HEK293 (cell line): ENCODE data around the gene FOXD3.

ENCODE experiments used
- ZNF274 ChIP-seq, 2 experiments: fragments of 200-500 bp in 1 of 2; fragments of 450-650 bp in 1 of 2; sonication (Bioruptor generic) in 1 of 2; formaldehyde crosslinking in 1 of 2; IDR thresholded peaks; 2 replicates each; pipeline versions ENCODE4 v1.5.1 to v1.6.1; 2014 to 2016; ENCODE audit warnings: borderline replicate concordance in 1 of 2, inconsistent platforms in 1 of 2, low read length in 1 of 2, missing biosample characterization in 1 of 2, missing genetic modification characterization in 1 of 2
- ZNF416 ChIP-seq: fragments of 450-650 bp; formaldehyde crosslinking; IDR thresholded peaks from 2 replicates; pipeline ENCODE4 v1.5.1; 2016; ENCODE audit warnings: missing biosample characterization, missing genetic modification characterization
- TF ChIP-seq, protein P1 (sequence below): fragments of 450-650 bp; formaldehyde crosslinking; IDR thresholded peaks from 2 replicates; pipeline ENCODE4 v1.5.1; 2016; ENCODE audit warnings: missing biosample characterization, missing genetic modification characterization
- TF ChIP-seq, protein P2 (sequence below): fragments of 450-650 bp; formaldehyde crosslinking; IDR thresholded peaks from 2 replicates; pipeline ENCODE4 v1.5.1; 2016; ENCODE audit warnings: missing biosample characterization, missing genetic modification characterization, low read depth

DNA sequence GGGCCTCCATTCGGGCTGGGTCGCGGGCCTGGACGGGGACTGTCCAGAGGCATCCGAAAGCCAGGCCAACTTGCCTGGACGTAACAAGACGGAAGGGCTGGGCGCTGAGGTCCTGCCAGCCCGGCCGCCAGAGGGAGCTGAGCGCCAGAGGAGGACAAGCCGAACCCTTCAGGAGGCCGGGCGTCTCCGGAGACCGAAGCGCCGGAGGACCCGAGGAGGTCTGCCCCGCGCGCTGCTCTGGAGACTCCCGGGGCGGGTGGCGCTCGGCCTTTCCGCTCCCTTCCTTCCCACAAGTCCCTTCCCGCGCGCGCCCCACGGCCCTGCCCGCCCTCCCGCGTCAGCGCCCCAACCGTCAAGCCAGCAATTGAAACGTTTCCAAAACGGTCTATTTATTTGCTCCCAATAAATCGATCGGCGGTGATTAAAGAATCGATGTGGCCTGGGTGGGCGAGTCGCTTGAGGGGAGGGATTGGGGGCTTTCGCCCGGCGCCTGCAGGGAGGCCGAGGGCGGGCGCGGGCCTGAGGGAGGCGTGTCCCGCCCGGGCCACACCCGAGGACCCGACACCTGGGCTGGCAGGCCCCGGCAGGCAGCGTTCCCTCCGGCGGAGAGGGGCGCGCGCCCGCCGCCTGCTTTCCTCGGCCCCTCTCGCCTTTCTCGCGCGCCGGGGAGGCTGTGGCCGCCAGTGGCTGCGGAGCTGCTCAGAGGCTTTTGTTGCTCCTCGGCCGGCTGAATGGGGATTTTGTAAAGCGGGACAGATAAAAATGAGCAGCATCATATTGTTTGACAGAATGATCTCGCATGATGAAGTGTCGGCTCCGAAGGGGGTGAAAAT is 5.2 kb upstream of the FOXD3 start:
- TF ChIP-seq, protein P1, sequence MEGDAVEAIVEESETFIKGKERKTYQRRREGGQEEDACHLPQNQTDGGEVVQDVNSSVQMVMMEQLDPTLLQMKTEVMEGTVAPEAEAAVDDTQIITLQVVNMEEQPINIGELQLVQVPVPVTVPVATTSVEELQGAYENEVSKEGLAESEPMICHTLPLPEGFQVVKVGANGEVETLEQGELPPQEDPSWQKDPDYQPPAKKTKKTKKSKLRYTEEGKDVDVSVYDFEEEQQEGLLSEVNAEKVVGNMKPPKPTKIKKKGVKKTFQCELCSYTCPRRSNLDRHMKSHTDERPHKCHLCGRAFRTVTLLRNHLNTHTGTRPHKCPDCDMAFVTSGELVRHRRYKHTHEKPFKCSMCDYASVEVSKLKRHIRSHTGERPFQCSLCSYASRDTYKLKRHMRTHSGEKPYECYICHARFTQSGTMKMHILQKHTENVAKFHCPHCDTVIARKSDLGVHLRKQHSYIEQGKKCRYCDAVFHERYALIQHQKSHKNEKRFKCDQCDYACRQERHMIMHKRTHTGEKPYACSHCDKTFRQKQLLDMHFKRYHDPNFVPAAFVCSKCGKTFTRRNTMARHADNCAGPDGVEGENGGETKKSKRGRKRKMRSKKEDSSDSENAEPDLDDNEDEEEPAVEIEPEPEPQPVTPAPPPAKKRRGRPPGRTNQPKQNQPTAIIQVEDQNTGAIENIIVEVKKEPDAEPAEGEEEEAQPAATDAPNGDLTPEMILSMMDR (tag by site-specific recombination) = peak; percentile 90
- no peak for TF ChIP-seq ZNF274 (IDR thresholded peaks at IDR 0.05; ENCODE audit: low read length)
- no peak for TF ChIP-seq ZNF274 (tag by site-specific recombination; IDR thresholded peaks at IDR 0.05; ENCODE audit: borderline replicate concordance)
- TF ChIP-seq ZNF416 (tag by site-specific recombination) = no peak
- TF ChIP-seq, protein P2, sequence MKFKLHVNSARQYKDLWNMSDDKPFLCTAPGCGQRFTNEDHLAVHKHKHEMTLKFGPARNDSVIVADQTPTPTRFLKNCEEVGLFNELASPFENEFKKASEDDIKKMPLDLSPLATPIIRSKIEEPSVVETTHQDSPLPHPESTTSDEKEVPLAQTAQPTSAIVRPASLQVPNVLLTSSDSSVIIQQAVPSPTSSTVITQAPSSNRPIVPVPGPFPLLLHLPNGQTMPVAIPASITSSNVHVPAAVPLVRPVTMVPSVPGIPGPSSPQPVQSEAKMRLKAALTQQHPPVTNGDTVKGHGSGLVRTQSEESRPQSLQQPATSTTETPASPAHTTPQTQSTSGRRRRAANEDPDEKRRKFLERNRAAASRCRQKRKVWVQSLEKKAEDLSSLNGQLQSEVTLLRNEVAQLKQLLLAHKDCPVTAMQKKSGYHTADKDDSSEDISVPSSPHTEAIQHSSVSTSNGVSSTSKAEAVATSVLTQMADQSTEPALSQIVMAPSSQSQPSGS (tag by site-specific recombination) = no peak
